Measurements from ENCODE around the gene ALAD. TPM values are rescaled to one million over a fixed set of nuclear protein-coding genes. Genes with fewer than 3 reads are reported as not detected.
"Not testable (repeated sequence)": the region's sequence is repeated elsewhere in the genome, so short reads cannot be mapped to it uniquely, and the experiment has no call there.

Gene ALAD
- total RNA-seq, 2 donors from 2014 or later, result 18.7 to 19.5 TPM

DNA sequence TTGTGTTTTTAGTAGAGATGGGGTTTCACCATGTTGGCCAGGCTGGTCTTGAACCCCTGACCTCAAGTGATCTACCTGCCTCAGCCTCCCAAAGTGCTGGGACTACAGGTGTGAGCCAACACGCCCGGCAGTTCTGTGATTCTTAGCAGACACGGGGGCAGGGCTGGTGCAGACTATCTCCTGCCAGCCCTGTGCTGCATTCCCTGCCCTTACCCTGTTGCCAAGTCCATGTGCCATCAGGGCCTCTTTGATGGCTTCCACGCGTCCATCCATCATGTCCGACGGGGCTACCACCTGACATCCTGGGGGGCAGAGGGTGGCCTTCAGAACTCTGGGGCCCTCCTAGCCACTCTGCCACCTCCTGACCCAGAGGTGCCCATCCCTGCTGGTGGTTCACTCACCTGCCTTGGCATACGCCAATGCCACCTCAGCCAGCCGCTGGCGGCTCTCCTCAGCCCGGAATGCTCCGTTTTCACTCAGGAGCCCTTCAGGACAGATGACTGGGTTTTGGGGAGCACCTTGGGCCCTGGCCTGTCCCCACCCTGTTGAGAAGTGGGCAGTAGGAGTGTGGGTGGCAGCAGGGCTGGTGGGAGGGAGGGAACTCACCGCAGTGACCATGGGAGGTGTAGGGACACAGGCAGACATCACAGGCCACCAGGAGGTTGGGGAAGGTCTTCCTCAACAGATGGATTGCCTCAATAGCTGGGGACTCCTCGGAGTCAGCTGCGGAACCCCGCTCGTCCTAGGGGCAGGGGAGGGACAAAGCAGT lies 10.7 kb downstream of the ALAD start:
- no peak overlapping the region for H3K27ac Mint-ChIP-seq
- H3K4me1 Mint-ChIP-seq (ENCODE audit: low read depth in 2 of 2), result peaks cover 0 to 3% of the 10 kb centered on the region in 2 donors
- H3K9me3 Mint-ChIP-seq, result no peaks in the 10 kb centered on the region
- ATAC-seq (no peak), DNase-seq (ENCODE audit: low spot score) (no peak)
- H3K27me3 Mint-ChIP-seq, result no peaks in the 10 kb centered on the region
- H3K36me3 Mint-ChIP-seq, result no peaks in the 10 kb centered on the region
- H3K4me3 Mint-ChIP-seq, result no peak overlapping the region

DNA sequence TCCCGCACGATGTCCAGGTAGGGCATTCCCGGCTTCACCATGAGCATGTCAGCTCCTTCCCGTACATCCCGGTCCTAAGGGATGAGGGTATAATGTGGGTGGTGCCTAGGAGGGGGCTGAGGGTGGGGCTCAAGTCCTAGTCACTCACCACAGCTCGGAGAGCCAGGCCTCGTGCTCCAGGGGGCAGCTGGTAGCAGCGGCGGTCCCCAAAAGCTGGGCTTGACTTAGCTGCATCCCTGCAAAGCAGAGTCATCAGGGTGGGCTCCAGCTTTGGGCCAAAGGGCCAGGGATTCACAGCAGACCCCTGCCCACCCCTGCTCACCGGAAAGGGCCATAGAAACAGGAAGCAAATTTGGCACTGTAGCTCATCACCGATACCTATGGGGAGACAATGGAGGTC lies 11.6 kb downstream of the ALAD start:
- H3K27ac Mint-ChIP-seq, result no peak overlapping the region
- DNase-seq (ENCODE audit: low spot score) (no peak), ATAC-seq (peak in 1 of 2 donors; percentile 12)
- no peaks in the 10 kb centered on the region for H3K27me3 Mint-ChIP-seq
- H3K4me1 Mint-ChIP-seq (ENCODE audit: low read depth in 2 of 2), result peaks cover 0 to 3% of the 10 kb centered on the region in 2 donors
- no peaks in the 10 kb centered on the region for H3K36me3 Mint-ChIP-seq
- no peaks in the 10 kb centered on the region for H3K9me3 Mint-ChIP-seq
- no peak overlapping the region for H3K4me3 Mint-ChIP-seq

DNA sequence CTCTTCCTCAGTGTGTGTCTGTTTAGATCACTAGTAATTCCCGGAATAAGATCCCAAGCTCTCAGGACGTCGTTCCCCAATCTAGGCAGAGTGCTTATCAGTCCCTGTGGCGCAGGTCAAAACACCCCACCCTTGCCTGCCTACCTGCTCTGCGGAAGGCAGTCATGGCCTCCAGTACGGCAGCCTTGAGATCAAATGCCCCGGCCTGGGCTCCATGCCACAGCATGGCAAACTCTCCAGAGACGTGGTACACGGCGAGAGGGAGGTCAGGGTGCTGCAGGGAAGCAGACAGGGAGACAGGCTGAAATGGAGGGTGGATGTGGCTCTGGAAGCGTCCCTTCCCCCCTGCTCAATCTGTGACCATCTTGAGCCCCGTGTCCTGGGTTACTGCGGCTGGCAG lies 12.3 kb downstream of the ALAD start:
- Mint-ChIP-seq H3K36me3 (no peaks in the 10 kb centered on the region), H3K9me3 (no peaks in the 10 kb centered on the region), H3K27ac (no peak overlapping the region), H3K27me3 (no peaks in the 10 kb centered on the region), H3K4me3 (no peak overlapping the region), H3K4me1 (ENCODE audit: low read depth in 2 of 2) (peaks cover 0 to 3% of the 10 kb centered on the region in 2 donors)
- ATAC-seq (no peak), DNase-seq (ENCODE audit: low spot score) (no peak)

DNA sequence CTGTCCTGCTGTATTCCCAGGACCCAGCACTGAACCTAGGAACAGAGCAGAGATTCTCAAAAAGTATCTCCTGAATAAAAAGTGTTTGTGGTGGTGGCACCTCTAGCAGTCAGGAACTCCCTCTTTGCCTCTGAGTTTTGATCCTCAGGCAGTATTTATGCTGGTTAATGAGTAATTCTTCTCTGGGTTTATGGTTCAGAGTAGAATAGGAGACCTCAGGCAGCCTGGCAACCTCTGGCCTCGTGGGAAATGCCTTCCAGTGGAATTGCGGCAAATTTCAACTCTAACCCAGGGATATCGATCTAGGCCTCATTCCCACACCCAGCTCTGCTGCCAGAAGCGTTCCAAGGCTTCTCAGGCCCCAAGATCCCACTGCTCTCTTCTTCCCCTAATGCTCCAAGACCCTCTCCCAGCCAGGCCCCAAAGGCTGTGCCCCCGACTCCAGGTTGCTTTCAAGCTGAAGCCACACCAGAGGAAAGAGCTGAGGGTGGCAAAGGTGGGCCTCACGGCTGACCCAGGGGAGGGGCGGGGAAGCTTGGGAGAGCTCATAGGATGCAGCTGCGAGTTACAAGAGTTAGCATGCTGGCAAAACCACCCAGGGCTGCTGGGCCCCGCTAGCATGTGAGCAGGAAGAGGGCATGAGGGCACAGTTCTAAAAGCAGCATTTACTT lies 13.4 kb downstream of the ALAD start:
- Mint-ChIP-seq H3K4me1 (ENCODE audit: low read depth in 2 of 2) (peaks cover 0 to 3% of the 10 kb centered on the region in 2 donors), H3K9me3 (no peaks in the 10 kb centered on the region), H3K27me3 (no peaks in the 10 kb centered on the region), H3K4me3 (no peak overlapping the region), H3K36me3 (no peaks in the 10 kb centered on the region), H3K27ac (no peak overlapping the region)
- no peak for ATAC-seq
- DNase-seq (ENCODE audit: low spot score), result no peak

DNA sequence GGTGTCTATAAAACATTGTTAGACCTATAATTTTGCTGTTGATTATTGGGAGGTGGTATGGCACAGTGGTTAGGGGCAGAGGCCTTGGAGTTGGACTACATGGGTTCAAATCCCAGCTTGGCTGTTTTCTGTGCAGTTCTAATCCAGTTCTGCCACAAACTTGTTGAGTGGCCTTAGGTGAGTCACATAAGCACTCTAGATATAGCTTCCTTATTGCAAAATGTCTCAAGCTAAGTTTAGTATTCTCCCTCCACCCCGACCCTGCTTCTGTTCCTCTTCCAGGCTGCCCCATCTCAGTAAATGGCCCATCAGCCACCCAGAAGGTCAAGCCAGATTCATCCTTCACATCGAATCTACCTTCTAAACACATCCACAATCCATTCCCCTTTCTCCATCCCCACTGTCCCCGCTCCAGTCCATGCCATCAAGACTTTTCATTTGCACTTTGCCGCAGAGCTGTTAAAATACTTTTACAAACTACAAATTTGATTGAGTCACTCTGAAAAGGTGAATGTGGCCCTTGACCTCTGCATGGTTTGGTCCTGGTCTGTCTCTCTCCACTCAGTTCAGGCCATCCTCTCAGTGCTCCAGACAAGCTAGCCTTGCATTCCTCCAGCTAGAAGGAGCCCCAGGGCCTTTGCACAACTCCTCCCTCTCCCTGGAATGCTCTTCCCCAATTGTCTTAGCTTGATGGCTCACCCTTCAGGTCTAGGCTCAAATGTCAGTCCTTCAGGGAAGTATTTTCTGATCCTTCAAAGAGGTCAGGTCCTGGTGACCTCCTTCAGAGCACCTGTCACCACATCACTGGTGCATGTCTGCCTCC lies 14.3 kb downstream of the ALAD start:
- H3K4me3 Mint-ChIP-seq, result no peak overlapping the region
- no peaks in the 10 kb centered on the region for H3K9me3 Mint-ChIP-seq
- no peaks in the 10 kb centered on the region for H3K27me3 Mint-ChIP-seq
- DNase-seq (ENCODE audit: low spot score) (no peak), ATAC-seq (no peak)
- H3K36me3 Mint-ChIP-seq, result no peaks in the 10 kb centered on the region
- H3K4me1 Mint-ChIP-seq (ENCODE audit: low read depth in 2 of 2), result peaks cover 0 to 3% of the 10 kb centered on the region in 2 donors
- peak overlapping the region in 1 of 2 donors; percentile 19 for H3K27ac Mint-ChIP-seq

DNA sequence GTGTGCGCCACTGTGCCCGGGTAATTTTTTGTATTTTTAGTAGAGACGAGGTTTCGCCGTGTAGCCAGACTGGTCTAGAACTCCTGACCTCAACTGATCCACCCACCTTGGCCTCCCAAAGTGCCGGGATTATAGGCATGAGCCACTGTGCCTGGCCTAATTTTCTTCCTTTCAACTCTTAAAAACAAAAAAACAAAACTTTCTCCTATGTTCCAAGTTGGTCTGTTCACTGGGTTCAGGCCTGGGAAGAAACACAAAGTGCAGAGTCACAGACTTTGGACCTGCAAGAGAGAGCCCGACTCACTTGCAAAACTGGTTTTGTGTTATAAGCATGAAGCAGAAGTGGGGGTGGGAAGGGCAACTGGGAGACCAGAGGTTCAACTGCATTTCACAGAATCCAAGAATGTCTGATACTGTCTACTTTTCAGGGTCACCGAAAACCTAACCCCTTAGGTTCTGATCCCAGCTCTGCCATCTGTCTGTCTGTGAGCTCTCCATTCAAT lies 19.1 kb downstream of the ALAD start:
- no peak overlapping the region for H3K27ac Mint-ChIP-seq
- no peak for ATAC-seq
- H3K9me3 Mint-ChIP-seq, result no peaks in the 10 kb centered on the region
- H3K4me1 Mint-ChIP-seq (ENCODE audit: low read depth in 2 of 2), result peaks cover 0 to 4% of the 10 kb centered on the region in 2 donors
- no peak overlapping the region for H3K4me3 Mint-ChIP-seq
- no peak for DNase-seq (ENCODE audit: low spot score)
- no peaks in the 10 kb centered on the region for H3K36me3 Mint-ChIP-seq
- no peaks in the 10 kb centered on the region for H3K27me3 Mint-ChIP-seq

DNA sequence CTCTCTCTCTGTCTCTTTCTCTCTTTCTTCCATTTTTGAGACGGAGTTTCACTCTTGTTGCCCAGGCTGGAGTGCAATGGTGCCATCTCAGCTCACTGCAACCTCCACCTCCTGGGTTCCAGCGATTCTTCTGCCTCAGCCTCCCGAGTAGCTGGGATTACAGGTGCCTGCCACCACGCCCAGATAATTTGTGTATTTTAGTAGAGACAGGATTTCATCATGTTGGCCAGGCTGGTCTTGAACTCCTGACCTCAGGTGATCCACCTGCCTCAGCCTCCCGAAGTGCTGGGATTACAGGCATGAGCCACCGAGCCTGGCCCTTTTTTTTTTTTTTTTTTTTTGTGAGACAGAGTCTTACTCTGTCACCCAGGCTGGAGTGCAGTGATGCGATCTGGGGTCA lies 19.6 kb downstream of the ALAD start:
- not testable (repeated sequence) for H3K9me3 Mint-ChIP-seq; DNase-seq (ENCODE audit: low spot score); H3K27ac Mint-ChIP-seq; H3K36me3 Mint-ChIP-seq; H3K4me1 Mint-ChIP-seq (ENCODE audit: low read depth in 2 of 2); H3K4me3 Mint-ChIP-seq; H3K27me3 Mint-ChIP-seq; ATAC-seq

DNA sequence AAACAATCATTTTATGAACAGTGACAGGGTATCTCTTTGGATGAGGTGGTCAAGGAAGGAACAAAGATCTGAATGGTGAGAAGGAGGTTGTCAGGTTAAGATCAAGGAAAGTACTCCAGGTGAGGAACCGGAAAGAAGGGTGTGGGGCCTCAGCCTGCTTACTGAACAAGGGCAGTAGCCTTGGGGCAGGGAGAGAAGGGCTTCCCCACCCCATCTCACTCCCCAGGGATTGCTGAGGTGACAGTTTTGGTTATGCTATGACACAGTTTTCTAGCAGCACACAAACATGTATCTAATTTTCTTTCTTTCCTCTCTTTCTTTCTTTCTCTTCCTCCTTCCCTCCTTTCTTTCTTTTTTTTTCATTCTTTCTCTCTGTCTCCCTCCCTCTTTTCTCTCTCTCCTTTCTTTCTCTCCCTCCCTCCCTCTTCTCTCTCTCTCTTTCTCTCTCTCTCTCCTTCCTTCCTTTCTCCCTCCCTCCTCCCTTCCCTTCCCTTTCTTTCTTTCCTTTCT lies 20.2 kb downstream of the ALAD start:
- H3K9me3 Mint-ChIP-seq, result no peaks in the 10 kb centered on the region
- H3K27me3 Mint-ChIP-seq, result no peaks in the 10 kb centered on the region
- no peak overlapping the region for H3K27ac Mint-ChIP-seq
- H3K4me3 Mint-ChIP-seq, result no peak overlapping the region
- ATAC-seq (no peak), DNase-seq (ENCODE audit: low spot score) (no peak)
- H3K4me1 Mint-ChIP-seq (ENCODE audit: low read depth in 2 of 2), result peaks cover 0 to 2% of the 10 kb centered on the region in 2 donors
- H3K36me3 Mint-ChIP-seq, result no peaks in the 10 kb centered on the region

DNA sequence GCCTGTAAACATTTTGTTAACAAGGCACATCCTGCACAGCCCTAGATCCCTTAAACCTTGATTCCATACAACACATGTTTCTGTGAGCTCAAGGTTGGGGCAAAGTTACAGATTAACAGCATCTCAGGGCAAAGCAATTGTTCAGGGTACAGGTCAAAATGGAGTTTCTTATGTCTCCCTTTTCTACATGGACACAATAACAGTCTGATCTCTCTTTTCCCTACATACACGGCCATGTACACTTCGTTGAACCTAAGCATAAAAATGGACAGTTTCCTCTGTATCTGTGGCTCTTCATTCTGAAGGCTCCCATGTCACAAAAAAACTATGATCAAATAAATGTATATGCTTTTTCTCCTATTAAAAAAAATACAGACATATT lies 21.3 kb downstream of the ALAD start:
- not testable (repeated sequence) for H3K4me3 Mint-ChIP-seq; H3K27ac Mint-ChIP-seq; H3K9me3 Mint-ChIP-seq; H3K27me3 Mint-ChIP-seq; DNase-seq (ENCODE audit: low spot score); H3K36me3 Mint-ChIP-seq; ATAC-seq
- peaks cover 6 to 11% of the 10 kb centered on the region in 2 donors for H3K4me1 Mint-ChIP-seq (ENCODE audit: low read depth in 2 of 2)

DNA sequence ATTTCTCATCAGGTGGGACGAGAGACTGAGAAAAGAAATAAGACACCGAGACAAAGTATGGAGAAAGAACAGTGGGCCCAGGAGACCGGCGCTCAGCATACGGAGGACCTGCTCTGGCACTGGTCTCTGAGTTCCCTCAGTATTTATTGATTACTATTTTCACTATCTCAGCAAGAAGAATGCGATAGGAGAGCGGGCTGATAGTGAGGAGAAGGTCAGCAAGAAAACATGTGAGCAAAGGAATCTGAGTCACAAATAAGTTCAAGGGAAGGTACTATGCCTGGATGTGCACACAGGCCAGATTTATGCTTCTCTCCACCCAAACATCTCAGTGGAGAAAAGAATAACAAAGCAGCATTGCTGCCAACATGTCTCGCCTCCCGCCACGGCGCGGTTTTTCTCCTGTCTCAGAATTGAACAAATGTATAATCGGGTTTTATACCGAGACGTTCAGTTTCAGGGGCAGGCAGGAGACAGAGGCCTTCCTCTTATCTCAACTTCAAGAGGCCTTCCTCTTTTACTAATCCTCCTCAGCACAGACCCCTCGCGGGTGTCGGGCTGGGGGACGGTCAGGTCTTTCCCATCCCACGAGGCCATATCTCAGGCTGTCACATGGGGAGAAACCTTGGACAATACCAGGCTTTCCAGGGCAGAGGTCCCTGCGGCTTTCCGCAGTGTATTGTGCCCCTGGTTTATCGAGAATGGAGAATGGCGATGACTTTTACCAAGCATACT lies 21.8 kb downstream of the ALAD start:
- DNase-seq (ENCODE audit: low spot score); H3K27me3 Mint-ChIP-seq; ATAC-seq; H3K36me3 Mint-ChIP-seq; H3K4me3 Mint-ChIP-seq; H3K9me3 Mint-ChIP-seq: not testable (repeated sequence)
- peak overlapping the region in 1 of 2 donors; percentile 9 for H3K27ac Mint-ChIP-seq
- H3K4me1 Mint-ChIP-seq (ENCODE audit: low read depth in 2 of 2), result peaks cover 6 to 15% of the 10 kb centered on the region in 2 donors

DNA sequence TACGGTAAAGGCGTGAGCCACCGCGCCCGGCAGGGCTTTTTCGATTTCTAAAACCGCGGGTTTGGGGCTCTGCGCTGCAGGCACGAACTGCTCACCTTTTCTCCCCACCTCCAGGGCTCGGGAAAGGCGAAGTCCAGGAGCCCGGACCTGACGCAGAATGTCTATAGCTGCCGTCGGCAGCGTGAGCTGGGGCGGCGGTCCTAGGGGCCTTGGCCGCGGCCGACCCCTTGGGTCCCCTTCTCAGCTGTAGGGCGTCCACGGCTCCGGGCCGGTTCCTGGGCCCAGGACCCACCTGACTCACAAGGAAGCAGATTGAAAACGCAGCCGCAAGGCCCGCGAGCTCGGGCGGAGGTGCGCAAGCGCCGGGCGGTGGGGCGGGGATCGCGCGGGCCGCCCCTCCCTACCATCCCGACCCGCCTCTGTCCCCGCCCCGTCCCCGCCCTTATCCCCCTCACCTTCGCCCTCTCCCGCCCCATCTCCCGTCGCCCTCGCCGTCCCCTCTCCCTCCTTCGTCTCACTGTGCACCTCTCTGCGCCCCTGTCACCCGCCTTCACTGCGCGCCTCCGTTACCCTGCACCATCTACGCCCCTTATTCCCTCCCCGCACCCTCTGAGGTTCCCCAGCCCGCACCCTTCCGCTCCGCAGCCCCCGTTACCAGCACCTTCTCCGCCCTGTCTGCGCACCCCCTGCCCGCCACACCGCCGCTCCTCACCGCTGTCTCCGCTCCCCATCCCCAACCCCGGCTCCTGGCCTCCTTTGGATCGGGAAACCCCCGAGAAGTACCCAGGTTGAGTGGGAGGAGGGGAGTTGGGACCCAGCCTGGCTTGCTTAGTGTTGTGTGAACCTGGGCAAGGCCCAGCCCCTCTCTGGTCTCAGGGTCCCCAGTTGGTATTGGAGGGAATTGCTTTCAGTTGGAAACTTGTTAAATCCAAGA lies 24.2 kb downstream of the ALAD start, which contains the start of gene HDHD3:
TSS of gene HDHD3 (minus strand) at position 353 of the 934 bp plus-strand sequence. CDS start 2,632 bp downstream, outside the sequence.
- Mint-ChIP-seq H3K9me3 (no peaks in the 10 kb centered on the region), H3K36me3 (no peaks in the 10 kb centered on the region), H3K27ac (peak within 1 kb of the TSS; percentile 43 to 79), H3K4me1 (ENCODE audit: low read depth in 2 of 2) (peaks cover 6 to 15% of the 10 kb centered on the region in 2 donors), H3K4me3 (peak within 1 kb of the TSS; percentile 81), H3K27me3 (no peaks in the 10 kb centered on the region)
- ATAC-seq (peak; percentile 95 to 96), DNase-seq (ENCODE audit: low spot score) (peak; percentile 83)

Data from natural killer cell treated with Interleukin-12 subunit alpha and Interleukin-12 subunit beta and Interleukin-15 and Interleukin-18, amount 100 ng/mL, for 72 hours (primary cell).